Natural killer cell (primary cell): ENCODE results near the gene TTLL7. TPM values are rescaled to one million over a fixed set of nuclear protein-coding genes. Genes with fewer than 3 reads are reported as not detected.

ENCODE experiments used
- ATAC-seq, 3 donors: fragments of 150-1000 bp in 2 of 3; fragments of 200-7000 bp in 1 of 3; cut with Tn5 transposase; 1 replicate in 1 of 3; 2 replicates in 2 of 3; pipeline ENCODE4 v1.10.0; 2021; ENCODE audit warnings: mild to moderate bottlenecking in 2 of 3, moderate library complexity in 2 of 3
- DNase-seq, 2 donors: peaks; one replicate each; pipeline versions ENCODE4 v3.0.0 to v3.0.0-alpha.2; 2013 to 2021; ENCODE audit warnings: mixed read lengths in 1 of 2
- H3K27ac ChIP-seq: one replicate; pipeline ENCODE4 v1.5.1; 2013; ENCODE audit warnings: mild to moderate bottlenecking, low read length
- H3K27me3 ChIP-seq: one replicate; pipeline ENCODE4 v1.6.1; 2013; ENCODE audit warnings: low read length; ENCODE audit not compliant: control insufficient read depth, insufficient read depth
- H3K36me3 ChIP-seq: one replicate; pipeline ENCODE4 v1.6.1; 2013; ENCODE audit warnings: low read length; ENCODE audit not compliant: control insufficient read depth, insufficient read depth
- H3K4me1 ChIP-seq: one replicate; pipeline ENCODE4 v1.6.1; 2013; ENCODE audit warnings: low read length; ENCODE audit not compliant: control insufficient read depth, insufficient read depth
- H3K4me3 ChIP-seq: one replicate; pipeline ENCODE4 v1.5.1; 2013; ENCODE audit warnings: low read length
- H3K9me3 ChIP-seq: one replicate; pipeline ENCODE4 v1.6.1; 2013; ENCODE audit warnings: low read length; ENCODE audit not compliant: control insufficient read depth, insufficient read depth
- H3K27ac Mint-ChIP-seq, 2 donors: one replicate each; pipeline ENCODE4 v1.8.0; 2022; ENCODE audit warnings: mild to moderate bottlenecking in 2 of 2, mixed read lengths in 2 of 2, moderate library complexity in 1 of 2
- H3K27me3 Mint-ChIP-seq, 2 donors: one replicate each; pipeline ENCODE4 v1.8.0; 2022; ENCODE audit warnings: low read depth in 2 of 2, mixed read lengths in 2 of 2
- H3K36me3 Mint-ChIP-seq: one replicate; pipeline ENCODE4 v1.8.0; 2022; ENCODE audit warnings: mixed read lengths
- H3K4me1 Mint-ChIP-seq, 2 donors: one replicate each; pipeline ENCODE4 v1.8.0; 2022; ENCODE audit warnings: mixed read lengths in 2 of 2
- H3K4me3 Mint-ChIP-seq: one replicate; pipeline ENCODE4 v1.8.0; 2022; ENCODE audit warnings: mild to moderate bottlenecking, moderate library complexity, mixed read lengths
- H3K9me3 Mint-ChIP-seq, 2 donors: one replicate each; pipeline ENCODE4 v1.8.0; 2022; ENCODE audit warnings: mixed read lengths in 2 of 2
- CTCF ChIP-seq: fragments of 200-600 bp; IDR thresholded peaks from one replicate; pipeline ENCODE4 v1.8.0; 2022; ENCODE audit warnings: antibody characterized with exemption
- WGBS: methylation state at CpG from one replicate; pipeline ENCODE4 v1.1.7; 2013; ENCODE audit warnings: missing lambda C conversion rate; ENCODE audit not compliant: insufficient coverage; 5-methylcytosine and 5-hydroxymethylcytosine counted together
- intact Hi-C: fragments of 100-400 bp; cut with micrococcal nuclease; formaldehyde crosslinking; loops from one replicate; pipeline ENCODE4 v1.14.2; 2022
- total RNA-seq, 4 donors: library from RNA; stranded (reverse); fragments of 120-200 nt in 1 of 4; gene quantifications; one replicate each; pipeline versions ENCODE4 v1.2.3 to v1.2.4, GENCODE V29; 2013 to 2022

Gene TTLL7
- total RNA-seq, 3 donors from 2014 or later (not counting 1 experiment from before 2014, with no cell fraction given) = 0.21 to 4.4 (median 0.25) TPM

- Mint-ChIP-seq H3K4me3 (no peak overlapping the region), H3K36me3 (no peaks in the 10 kb centered on the region), H3K27ac (no peak overlapping the region), H3K27me3 (peaks cover 11 to 33% of the 10 kb centered on the region in 2 donors), H3K4me1 (no peaks in the 10 kb centered on the region), H3K9me3 (no peaks in the 10 kb centered on the region)
- intact Hi-C loops = no loop called here
- Histone ChIP-seq H3K4me3 (no peak overlapping the region), H3K27ac (no peak overlapping the region), H3K4me1 (no peaks in the 10 kb centered on the region), H3K36me3 (no peaks in the 10 kb centered on the region), H3K9me3 (no peaks in the 10 kb centered on the region), H3K27me3 (peaks cover 2% of the 10 kb centered on the region)
- DNase-seq = no peak
- no peak for TF ChIP-seq CTCF
- WGBS = 40% methylated on average over 3 of the region's 3 CpGs
- ATAC-seq = no peak
Measured at GRCh38 chr1:84020151-84020550, 21.2 kb upstream of the TTLL7 start.

- Mint-ChIP-seq H3K4me1 (no peaks in the 10 kb centered on the region), H3K9me3 (no peaks in the 10 kb centered on the region), H3K27me3 (peaks cover 7 to 27% of the 10 kb centered on the region in 2 donors), H3K4me3 (no peak overlapping the region), H3K36me3 (no peaks in the 10 kb centered on the region), H3K27ac (no peak overlapping the region)
- TF ChIP-seq CTCF = no peak
- H3K9me3 ChIP-seq = no peaks in the 10 kb centered on the region
- H3K27me3 ChIP-seq = peaks cover 2% of the 10 kb centered on the region
- H3K27ac ChIP-seq = no peak overlapping the region
- no peak overlapping the region for H3K4me3 ChIP-seq
- no peaks in the 10 kb centered on the region for H3K4me1 ChIP-seq
- 86% methylated on average over 1 of the region's 1 CpG for WGBS
- ATAC-seq (no peak), DNase-seq (no peak)
- intact Hi-C loops = no loop called here
- H3K36me3 ChIP-seq = no peaks in the 10 kb centered on the region
Measured at GRCh38 chr1:84019217-84019616, 20.3 kb upstream of the TTLL7 start.

- no peaks in the 10 kb centered on the region for H3K36me3 Mint-ChIP-seq
- no peak for DNase-seq
- H3K9me3 Mint-ChIP-seq = no peaks in the 10 kb centered on the region
- intact Hi-C loops = no loop called here
- TF ChIP-seq CTCF = no peak
- Histone ChIP-seq H3K27me3 (no peaks in the 10 kb centered on the region), H3K4me1 (no peaks in the 10 kb centered on the region), H3K36me3 (no peaks in the 10 kb centered on the region), H3K27ac (no peak overlapping the region), H3K4me3 (no peak overlapping the region), H3K9me3 (no peaks in the 10 kb centered on the region)
- no peaks in the 10 kb centered on the region for H3K4me1 Mint-ChIP-seq
- H3K27ac Mint-ChIP-seq = no peak overlapping the region
- peaks cover 6 to 10% of the 10 kb centered on the region in 2 donors for H3K27me3 Mint-ChIP-seq
- no peak for ATAC-seq
- 88% methylated on average over 3 of the region's 3 CpGs for WGBS
- no peak overlapping the region for H3K4me3 Mint-ChIP-seq
Measured at GRCh38 chr1:84013708-84014107, 14.8 kb upstream of the TTLL7 start.

- DNase-seq = no peak
- Histone ChIP-seq H3K27ac (no peak overlapping the region), H3K27me3 (no peaks in the 10 kb centered on the region), H3K4me1 (no peaks in the 10 kb centered on the region), H3K9me3 (no peaks in the 10 kb centered on the region), H3K4me3 (no peak overlapping the region), H3K36me3 (no peaks in the 10 kb centered on the region)
- H3K9me3 Mint-ChIP-seq = no peaks in the 10 kb centered on the region
- H3K27me3 Mint-ChIP-seq = peaks cover 11 to 20% of the 10 kb centered on the region in 2 donors
- ATAC-seq = no peak
- TF ChIP-seq CTCF = no peak
- H3K36me3 Mint-ChIP-seq = no peaks in the 10 kb centered on the region
- WGBS = 95% methylated on average over 3 of the region's 3 CpGs
- H3K4me3 Mint-ChIP-seq = no peak overlapping the region
- no peak overlapping the region for H3K27ac Mint-ChIP-seq
- intact Hi-C loops = no loop called here
- no peaks in the 10 kb centered on the region for H3K4me1 Mint-ChIP-seq
Measured at GRCh38 chr1:84012018-84012417, 13.1 kb upstream of the TTLL7 start.
